Measurements from ENCODE around the gene CACNA1E.

Gene CACNA1E

GRCh38 chr1:181479137-181479745 is 4.1 kb upstream of the CACNA1E start:
- DNase-seq, result peak in 41 of 42 donors; percentile 32 to 87 (median 68)
- intact Hi-C loops (cut with DNase I), result loop anchor here (5.0 to 10.0 kb wide), 3 partner anchors 198 to 606 kb away; no protein-coding TSS in a partner anchor

- intact Hi-C loops (cut with DNase I), result loop anchor here (10.0 kb wide), 1 partner anchor 73 kb away; no protein-coding TSS in a partner anchor
- peak in 2 of 42 donors; percentile 28 to 37 for DNase-seq
Measured at GRCh38 chr1:181482001-181482430, 1.3 kb upstream of the CACNA1E start.

GRCh38 chr1:181482521-181483284 is 614 bp upstream of the CACNA1E start:
- intact Hi-C loops (cut with DNase I), result loop anchor here (10.0 kb wide), 1 partner anchor 72 kb away; no protein-coding TSS in a partner anchor
- peak; percentile 48 to 93 (median 82) for DNase-seq

- DNase-seq, result peak in 1 of 42 donors; percentile 41
- intact Hi-C loops (cut with DNase I), result loop anchor here (10.0 kb wide), 1 partner anchor 70 kb away; no protein-coding TSS in a partner anchor
Measured at GRCh38 chr1:181484821-181485220, 1.5 kb downstream of the CACNA1E start.

GRCh38 chr1:181485287-181486097 is 2.2 kb downstream of the CACNA1E start:
- peak; percentile 51 to 94 (median 78) for DNase-seq
- intact Hi-C loops (cut with DNase I), result loop anchor here (10.0 kb wide), 1 partner anchor 69 kb away; no protein-coding TSS in a partner anchor

- intact Hi-C loops (cut with DNase I), result loop anchor here (10.0 kb wide), 1 partner anchor 69 kb away; no protein-coding TSS in a partner anchor
- peak in 1 of 42 donors; percentile 68 for DNase-seq
Measured at GRCh38 chr1:181486098-181486420, 2.7 kb downstream of the CACNA1E start.

- DNase-seq, result no peak
- intact Hi-C loops (cut with DNase I), result loop anchor here (10.0 kb wide), 1 partner anchor 66 kb away; no protein-coding TSS in a partner anchor
Measured at GRCh38 chr1:181488866-181489265, 5.5 kb downstream of the CACNA1E start.

- intact Hi-C loops (cut with DNase I), result no loop called here
- no peak for DNase-seq
Measured at GRCh38 chr1:181490276-181490675, 7.0 kb downstream of the CACNA1E start.

- intact Hi-C loops (cut with DNase I), result no loop called here
- peak in 1 of 42 donors; percentile 19 for DNase-seq
Measured at GRCh38 chr1:181490740-181491712, 7.7 kb downstream of the CACNA1E start.

GRCh38 chr1:181493166-181493565 is 9.8 kb downstream of the CACNA1E start:
- intact Hi-C loops (cut with DNase I), result no loop called here
- peak in 1 of 42 donors; percentile 25 for DNase-seq

- DNase-seq, result peak in 1 of 42 donors; percentile 17
- intact Hi-C loops (cut with DNase I), result no loop called here
Measured at GRCh38 chr1:181493885-181494284, 10.6 kb downstream of the CACNA1E start.

GRCh38 chr1:181496759-181497158 is 13.4 kb downstream of the CACNA1E start:
- peak in 1 of 42 donors; percentile 34 for DNase-seq
- intact Hi-C loops (cut with DNase I), result no loop called here

- intact Hi-C loops (cut with DNase I), result no loop called here
- DNase-seq, result no peak
Measured at GRCh38 chr1:181497870-181498269, 14.6 kb downstream of the CACNA1E start.

GRCh38 chr1:181499825-181500224 is 16.5 kb downstream of the CACNA1E start:
- intact Hi-C loops (cut with DNase I), result no loop called here
- peak in 1 of 42 donors; percentile 36 for DNase-seq

- intact Hi-C loops (cut with DNase I), result no loop called here
Measured at GRCh38 chr1:181500636-181501035, 17.3 kb downstream of the CACNA1E start.

GRCh38 chr1:181501612-181502011 is 18.3 kb downstream of the CACNA1E start:
- peak in 3 of 42 donors; percentile 44 to 62 (median 48) for DNase-seq
- intact Hi-C loops (cut with DNase I), result no loop called here

More at GRCh38 chr1:181500636-181501035, 17.3 kb downstream of the CACNA1E start:
- DNase-seq, result no peak

- no peak for DNase-seq
- intact Hi-C loops (cut with DNase I), result no loop called here
Measured at GRCh38 chr1:181503171-181503810, 20.0 kb downstream of the CACNA1E start.
